GM23248 (cell line): ENCODE data around the gene ADGRV1. TPM values are rescaled to one million over a fixed set of nuclear protein-coding genes. Genes with fewer than 3 reads are reported as not detected.
A peak's percentile ranks its signal among the peaks of the same experiment; 100 is the strongest.

ENCODE experiments used
- DNase-seq: peaks from one replicate; pipeline ENCODE4 v3.0.0-alpha.2; 2015
- H2AFZ ChIP-seq: fragments of 200-600 bp; sonication (generic); 2 replicates; pipeline ENCODE4 v1.6.1; 2016; ENCODE audit warnings: antibody characterized with exemption
- H3F3A ChIP-seq: fragments of 200-600 bp; sonication (generic); 2 replicates; pipeline ENCODE4 v1.6.1; 2016; ENCODE audit warnings: mild to moderate bottlenecking, antibody characterized with exemption, mixed run types; ENCODE audit not compliant: insufficient read depth
- H3K27ac ChIP-seq: fragments of 200-600 bp; sonication (generic); 2 replicates; pipeline ENCODE4 v1.5.1; 2016; ENCODE audit warnings: mild to moderate bottlenecking
- H3K27me3 ChIP-seq: fragments of 200-600 bp; sonication (generic); replicated peaks from 2 replicates; pipeline ENCODE4 v1.6.1; 2016; ENCODE audit warnings: mild to moderate bottlenecking; ENCODE audit not compliant: insufficient read depth
- H3K36me3 ChIP-seq: fragments of 200-600 bp; sonication (generic); 2 replicates; pipeline ENCODE4 v1.6.1; 2016; ENCODE audit warnings: low read depth, mild to moderate bottlenecking
- H3K4me1 ChIP-seq: fragments of 200-600 bp; sonication (generic); 2 replicates; pipeline ENCODE4 v1.6.1; 2016; ENCODE audit warnings: mild to moderate bottlenecking; ENCODE audit not compliant: insufficient read depth
- H3K4me2 ChIP-seq: fragments of 200-600 bp; sonication (generic); one replicate; pipeline ENCODE4 v1.6.1; 2016; ENCODE audit warnings: mild to moderate bottlenecking; ENCODE audit not compliant: unreplicated experiment
- H3K4me3 ChIP-seq: fragments of 200-600 bp; sonication (generic); 2 replicates; pipeline ENCODE4 v1.5.1; 2016; ENCODE audit warnings: mild to moderate bottlenecking
- H3K79me2 ChIP-seq: fragments of 200-600 bp; sonication (generic); 2 replicates; pipeline ENCODE4 v1.6.1; 2016; ENCODE audit warnings: mild to moderate bottlenecking; ENCODE audit not compliant: insufficient read depth
- H3K9ac ChIP-seq: fragments of 200-600 bp; sonication (generic); 2 replicates; pipeline ENCODE4 v1.6.1; 2016; ENCODE audit warnings: mild to moderate bottlenecking
- H3K9me2 ChIP-seq: fragments of 200-600 bp; sonication (generic); 2 replicates; pipeline ENCODE4 v1.6.1; 2016; ENCODE audit warnings: mixed run types, mild to moderate bottlenecking, moderate library complexity; ENCODE audit not compliant: insufficient read depth
- H3K9me3 ChIP-seq: fragments of 200-600 bp; sonication (generic); one replicate; pipeline ENCODE4 v1.6.1; 2017; ENCODE audit warnings: low read depth
- H4K20me1 ChIP-seq: fragments of 200-600 bp; sonication (generic); 2 replicates; pipeline ENCODE4 v1.6.0; 2016; ENCODE audit not compliant: insufficient read depth
- EZH2 ChIP-seq: fragments of 200-600 bp; sonication (generic); IDR thresholded peaks from 2 replicates; pipeline ENCODE4 v1.6.1; 2018; ENCODE audit warnings: antibody characterized with exemption, mild to moderate bottlenecking; ENCODE audit not compliant: insufficient read depth, poor library complexity, severe bottlenecking
- EZH2phosphoT487 ChIP-seq: fragments of 200-600 bp; sonication (generic); IDR thresholded peaks from 2 replicates; pipeline ENCODE4 v1.6.1; 2018; ENCODE audit warnings: antibody characterized with exemption, moderate library complexity, mild to moderate bottlenecking, low read depth; ENCODE audit not compliant: insufficient read depth
- WGBS, 2 experiments: methylation state at CpG; one replicate each; pipeline ENCODE4 v1.1.6; 2015 to 2017; ENCODE audit warnings: low lambda C conversion rate in 2 of 2, low coverage in 1 of 2; ENCODE audit errors: missing lambda C conversion rate in 2 of 2; 5-methylcytosine and 5-hydroxymethylcytosine counted together
- in situ Hi-C: fragments of 300-500 bp; cut with MboI; formaldehyde crosslinking; loops from 2 replicates; pipeline ENCODE4 v1.15.0; 2020
- polyA plus RNA-seq: library from polyadenylated mRNA; unstranded; fragments of >200 nt; fragmentation: Nextera tagmentation; extraction: Ambion mirVana; gene quantifications from 2 replicates; pipeline ENCODE4 v1.2.1, GENCODE V29; 2016
- total RNA-seq: library from RNA; depleted of rRNA; stranded (reverse); fragments of >200 nt; shearing (Covaris generic); gene quantifications from 2 replicates; pipeline ENCODE4 v1.2.3, GENCODE V29; 2014

The ADGRV1 gene
- total and polyA plus RNA-seq, 2 experiments from 2014 or later = not detected

- H3K27me3 ChIP-seq = no peaks in the 10 kb centered on the region
- no peaks in the 10 kb centered on the region for H4K20me1 ChIP-seq
- no peaks in the 10 kb centered on the region for H3K36me3 ChIP-seq
- H3K4me2 ChIP-seq = no peak overlapping the region
- no peak overlapping the region for H3K27ac ChIP-seq
- TF ChIP-seq EZH2phosphoT487 = no peak
- no peak for TF ChIP-seq EZH2
- peaks cover 32% of the 10 kb centered on the region for H3K4me1 ChIP-seq
- no peak overlapping the region for H2AFZ ChIP-seq
- H3F3A ChIP-seq = peaks cover 14% of the 10 kb centered on the region
- in situ Hi-C loops = no loop called here
- no peaks in the 10 kb centered on the region for H3K79me2 ChIP-seq
- no peak overlapping the region for H3K4me3 ChIP-seq
- H3K9ac ChIP-seq = no peak overlapping the region
- DNase-seq = no peak
- no peaks in the 10 kb centered on the region for H3K9me2 ChIP-seq
- H3K9me3 ChIP-seq = no peaks in the 10 kb centered on the region
Observed at GRCh38 chr5:91174396-91174795, 615.8 kb downstream of the ADGRV1 start.

DNA sequence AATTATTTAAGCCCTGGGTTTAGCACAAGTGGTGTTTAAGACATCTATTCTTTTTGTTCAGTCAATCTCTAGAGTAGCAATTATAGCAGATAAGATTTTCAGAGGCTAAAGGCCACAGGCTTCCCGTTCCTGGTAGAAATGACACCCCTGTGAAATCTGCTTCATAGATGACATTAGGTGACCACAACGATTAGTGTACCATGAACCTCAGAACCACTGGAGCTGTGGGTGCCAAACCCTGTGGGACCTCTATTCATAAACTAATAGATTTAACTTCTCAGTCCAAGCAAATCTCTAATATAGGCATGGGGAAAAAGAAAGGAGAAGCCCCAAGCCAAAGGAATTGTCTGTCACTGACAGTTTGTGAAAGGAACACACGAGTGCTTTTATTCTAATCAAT lies 617.1 kb downstream of the ADGRV1 start:
- Histone ChIP-seq H3K4me2 (no peak overlapping the region), H3K4me1 (peaks cover 23% of the 10 kb centered on the region), H2AFZ (no peak overlapping the region), H3K27ac (no peak overlapping the region), H3K36me3 (no peaks in the 10 kb centered on the region), H3K9ac (no peak overlapping the region), H3K4me3 (no peak overlapping the region), H3K79me2 (no peaks in the 10 kb centered on the region), H3F3A (peaks cover 5% of the 10 kb centered on the region), H3K9me2 (no peaks in the 10 kb centered on the region), H4K20me1 (no peaks in the 10 kb centered on the region), H3K9me3 (no peaks in the 10 kb centered on the region), H3K27me3 (no peaks in the 10 kb centered on the region)
- in situ Hi-C loops = no loop called here
- no peak for DNase-seq
- no peak for TF ChIP-seq EZH2phosphoT487
- TF ChIP-seq EZH2 = no peak
- 92 to 94% methylated on average over 3 of the region's 3 CpGs for WGBS, 2 experiments

DNA sequence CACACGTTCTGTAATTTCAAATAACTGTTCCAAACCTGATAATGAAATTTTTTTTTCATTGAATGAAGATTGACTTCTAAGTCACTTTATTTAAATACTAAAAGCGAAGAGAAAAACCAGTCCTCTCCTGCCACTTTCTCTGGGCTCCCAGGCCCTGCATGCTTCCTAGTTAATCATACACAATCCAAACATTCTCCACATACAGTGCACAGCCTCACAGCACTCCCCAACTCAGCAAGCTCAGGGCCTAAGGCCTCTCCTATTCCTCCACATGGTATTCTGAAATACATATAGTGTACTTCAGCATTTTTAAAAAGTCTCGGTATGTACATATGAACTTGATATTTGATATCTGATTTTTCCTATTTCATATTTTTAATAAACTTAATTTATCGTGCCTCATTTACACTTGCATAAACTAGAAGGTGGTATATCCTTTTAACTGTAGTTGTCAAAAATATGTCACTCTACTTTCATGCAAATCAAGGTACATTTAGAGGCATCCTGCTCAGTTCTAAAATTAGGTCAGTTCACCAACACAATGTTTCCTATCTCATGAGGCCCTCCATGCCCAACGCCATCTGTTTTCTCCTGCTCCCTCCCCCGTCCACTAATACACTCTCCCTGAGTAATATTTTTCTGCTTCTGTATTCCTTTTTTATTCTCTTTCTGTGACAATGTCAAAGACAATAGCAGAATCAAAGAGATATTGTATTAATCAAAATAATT lies 617.9 kb downstream of the ADGRV1 start:
- peaks cover 21% of the 10 kb centered on the region for H3K4me1 ChIP-seq
- H4K20me1 ChIP-seq = no peaks in the 10 kb centered on the region
- H3K79me2 ChIP-seq = no peaks in the 10 kb centered on the region
- H2AFZ ChIP-seq = no peak overlapping the region
- no peak overlapping the region for H3K4me3 ChIP-seq
- H3K4me2 ChIP-seq = no peak overlapping the region
- no peaks in the 10 kb centered on the region for H3K9me2 ChIP-seq
- no peaks in the 10 kb centered on the region for H3K9me3 ChIP-seq
- 63% methylated on average over 6 of the region's 6 CpGs for WGBS, 2 experiments
- H3F3A ChIP-seq = 0 out of 2 replicates have a peak, but pooled peaks cover 3% of the 10 kb centered on the region
- H3K27me3 ChIP-seq = no peaks in the 10 kb centered on the region
- no peaks in the 10 kb centered on the region for H3K36me3 ChIP-seq
- no peak for DNase-seq
- no peak overlapping the region for H3K9ac ChIP-seq
- no peak overlapping the region for H3K27ac ChIP-seq
- TF ChIP-seq EZH2 (no peak), EZH2phosphoT487 (no peak)
- in situ Hi-C loops = no loop called here

GRCh38 chr5:91177085-91177484 lies 618.5 kb downstream of the ADGRV1 start:
- Histone ChIP-seq H3K27me3 (no peaks in the 10 kb centered on the region), H3K27ac (no peak overlapping the region), H3K4me1 (peaks cover 21% of the 10 kb centered on the region), H4K20me1 (no peaks in the 10 kb centered on the region), H3K79me2 (no peaks in the 10 kb centered on the region), H2AFZ (no peak overlapping the region), H3K36me3 (no peaks in the 10 kb centered on the region), H3K9ac (no peak overlapping the region), H3K4me2 (no peak overlapping the region), H3F3A (0 out of 2 replicates have a peak, but pooled peaks cover 3% of the 10 kb centered on the region), H3K4me3 (no peak overlapping the region), H3K9me3 (no peaks in the 10 kb centered on the region), H3K9me2 (no peaks in the 10 kb centered on the region)
- DNase-seq = no peak
- WGBS, 2 experiments = 96 to 98% methylated on average over 5 of the region's 5 CpGs
- in situ Hi-C loops = no loop called here
- TF ChIP-seq EZH2 (no peak), EZH2phosphoT487 (no peak)

- no peaks in the 10 kb centered on the region for H3K36me3 ChIP-seq
- H3K9me3 ChIP-seq = no peaks in the 10 kb centered on the region
- H3K4me2 ChIP-seq = no peak overlapping the region
- TF ChIP-seq EZH2 (no peak), EZH2phosphoT487 (no peak)
- H3K4me1 ChIP-seq = peaks cover 25% of the 10 kb centered on the region
- no peak overlapping the region for H3K9ac ChIP-seq
- DNase-seq = peak; percentile 50
- no peak overlapping the region for H3K27ac ChIP-seq
- no peak overlapping the region for H3K4me3 ChIP-seq
- no peaks in the 10 kb centered on the region for H4K20me1 ChIP-seq
- no peaks in the 10 kb centered on the region for H3K79me2 ChIP-seq
- in situ Hi-C loops = no loop called here
- WGBS, 2 experiments = 66 to 73% methylated on average over 3 of the region's 3 CpGs
- H3F3A ChIP-seq = 0 out of 2 replicates have a peak, but pooled peaks cover 3% of the 10 kb centered on the region
- no peaks in the 10 kb centered on the region for H3K27me3 ChIP-seq
- H3K9me2 ChIP-seq = no peaks in the 10 kb centered on the region
- no peak overlapping the region for H2AFZ ChIP-seq
Observed at GRCh38 chr5:91177639-91178038, 619.0 kb downstream of the ADGRV1 start.
